ENCODE measurements around the gene TM9SF3.

DNA sequence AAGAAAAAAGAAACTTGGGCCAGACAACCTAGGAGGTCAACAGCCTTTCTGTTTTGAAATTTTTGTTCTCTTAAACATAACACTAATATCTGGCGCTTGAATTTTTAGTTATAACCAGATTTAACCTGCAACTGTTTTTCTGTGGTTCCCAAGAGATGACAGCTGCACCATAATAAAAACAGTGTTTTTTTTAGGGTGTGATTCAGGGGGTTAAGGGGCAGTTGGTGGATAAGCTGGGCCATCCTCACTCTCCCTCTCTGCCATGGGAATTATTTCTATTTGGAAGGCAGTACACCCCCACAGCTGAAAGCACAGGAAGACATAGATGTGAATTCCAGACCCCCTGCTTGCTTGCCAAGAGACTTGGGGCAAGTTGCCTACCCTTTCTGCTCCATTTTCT lies 20.1 kb upstream of the TM9SF3 start:
- TF ChIP-seq, protein P1, sequence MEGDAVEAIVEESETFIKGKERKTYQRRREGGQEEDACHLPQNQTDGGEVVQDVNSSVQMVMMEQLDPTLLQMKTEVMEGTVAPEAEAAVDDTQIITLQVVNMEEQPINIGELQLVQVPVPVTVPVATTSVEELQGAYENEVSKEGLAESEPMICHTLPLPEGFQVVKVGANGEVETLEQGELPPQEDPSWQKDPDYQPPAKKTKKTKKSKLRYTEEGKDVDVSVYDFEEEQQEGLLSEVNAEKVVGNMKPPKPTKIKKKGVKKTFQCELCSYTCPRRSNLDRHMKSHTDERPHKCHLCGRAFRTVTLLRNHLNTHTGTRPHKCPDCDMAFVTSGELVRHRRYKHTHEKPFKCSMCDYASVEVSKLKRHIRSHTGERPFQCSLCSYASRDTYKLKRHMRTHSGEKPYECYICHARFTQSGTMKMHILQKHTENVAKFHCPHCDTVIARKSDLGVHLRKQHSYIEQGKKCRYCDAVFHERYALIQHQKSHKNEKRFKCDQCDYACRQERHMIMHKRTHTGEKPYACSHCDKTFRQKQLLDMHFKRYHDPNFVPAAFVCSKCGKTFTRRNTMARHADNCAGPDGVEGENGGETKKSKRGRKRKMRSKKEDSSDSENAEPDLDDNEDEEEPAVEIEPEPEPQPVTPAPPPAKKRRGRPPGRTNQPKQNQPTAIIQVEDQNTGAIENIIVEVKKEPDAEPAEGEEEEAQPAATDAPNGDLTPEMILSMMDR (IDR thresholded peaks at IDR 0.05): no peak
- TF ChIP-seq POLR2AphosphoS5 (IDR thresholded peaks at IDR 0.05): no peak
